GM21619 (cell line): ENCODE data around the gene NSMCE1.

ENCODE experiments used
- ATAC-seq: cut with Tn5 transposase; IDR thresholded peaks from one replicate; pipeline ENCODE4 v1.9.1; 2021; ENCODE audit not compliant: unreplicated experiment

Gene NSMCE1

GRCh38 chr16:27199235-27199586 lies 69.4 kb downstream of the NSMCE1 start:
- no peak for ATAC-seq

- ATAC-seq: no peak
Measured at GRCh38 chr16:27198451-27199234, 69.9 kb downstream of the NSMCE1 start.

- ATAC-seq: no peak
Measured at GRCh38 chr16:27197004-27197403, 71.6 kb downstream of the NSMCE1 start.

- ATAC-seq: no peak
Measured at GRCh38 chr16:27195941-27196595, 72.5 kb downstream of the NSMCE1 start.

- no peak for ATAC-seq
Measured at GRCh38 chr16:27195076-27195741, 73.4 kb downstream of the NSMCE1 start.

- ATAC-seq: no peak
Measured at GRCh38 chr16:27193300-27193990, 75.1 kb downstream of the NSMCE1 start.

- no peak for ATAC-seq
Measured at GRCh38 chr16:27191352-27191924, 77.1 kb downstream of the NSMCE1 start.

GRCh38 chr16:27190316-27190871 lies 78.2 kb downstream of the NSMCE1 start:
- no peak for ATAC-seq

- no peak for ATAC-seq
Measured at GRCh38 chr16:27189335-27189972, 79.1 kb downstream of the NSMCE1 start.

GRCh38 chr16:27188633-27189032 lies 79.9 kb downstream of the NSMCE1 start:
- ATAC-seq: no peak

- ATAC-seq: no peak
Measured at GRCh38 chr16:27185776-27186130, 82.8 kb downstream of the NSMCE1 start.

GRCh38 chr16:27182906-27183405 lies 85.6 kb downstream of the NSMCE1 start:
- no peak for ATAC-seq

GRCh38 chr16:27181019-27181790 lies 87.4 kb downstream of the NSMCE1 start:
- ATAC-seq: no peak

GRCh38 chr16:27179500-27180072 lies 89.0 kb downstream of the NSMCE1 start:
- ATAC-seq: peak; percentile 89

GRCh38 chr16:27177031-27177774 lies 91.4 kb downstream of the NSMCE1 start:
- ATAC-seq: no peak

GRCh38 chr16:27175888-27176287 lies 92.7 kb downstream of the NSMCE1 start:
- ATAC-seq: no peak
